Measurements from ENCODE around the gene PRDX2.
"Not testable (repeated sequence)": the region's sequence is repeated elsewhere in the genome, so short reads cannot be mapped to it uniquely, and the experiment has no call there.

PRDX2 gene

GRCh38 chr19:12801466-12802266, at the start of gene PRDX2, which contains the start of gene THSD8:
PRDX2 (minus strand) TSS chr19:12801800; CDS start chr19:12801261, 539 bp downstream.
THSD8 (plus strand) TSS chr19:12802069; CDS start chr19:12802072, 3 bp downstream.
- peak; percentile 42 for DNase-seq (ENCODE audit: low read depth, low spot score)

- peak; percentile 69 for DNase-seq (ENCODE audit: low read depth, low spot score)
Observed at GRCh38 chr19:12847159-12848139, 45.8 kb upstream of the PRDX2 start.

- DNase-seq (ENCODE audit: low read depth, low spot score): not testable (repeated sequence)
Observed at GRCh38 chr19:12846613-12847012, 45.0 kb upstream of the PRDX2 start.

- DNase-seq (ENCODE audit: low read depth, low spot score): no peak
Observed at GRCh38 chr19:12843999-12844732, 42.6 kb upstream of the PRDX2 start.

- no peak for DNase-seq (ENCODE audit: low read depth, low spot score)
Observed at GRCh38 chr19:12843328-12843727, 41.7 kb upstream of the PRDX2 start.

GRCh38 chr19:12842511-12842910, 40.9 kb upstream of the PRDX2 start:
- DNase-seq (ENCODE audit: low read depth, low spot score): no peak

GRCh38 chr19:12841094-12841493, 39.5 kb upstream of the PRDX2 start:
- no peak for DNase-seq (ENCODE audit: low read depth, low spot score)

- DNase-seq (ENCODE audit: low read depth, low spot score): no peak
Observed at GRCh38 chr19:12840091-12841079, 38.8 kb upstream of the PRDX2 start.

- no peak for DNase-seq (ENCODE audit: low read depth, low spot score)
Observed at GRCh38 chr19:12838886-12839756, 37.5 kb upstream of the PRDX2 start.

GRCh38 chr19:12838182-12838885, 36.7 kb upstream of the PRDX2 start, which contains the start of gene MAST1:
MAST1 (plus strand) TSS chr19:12838515; CDS start chr19:12838573, 58 bp downstream.
- no peak for DNase-seq (ENCODE audit: low read depth, low spot score)

GRCh38 chr19:12837225-12837624, 35.6 kb upstream of the PRDX2 start:
- DNase-seq (ENCODE audit: low read depth, low spot score): no peak

GRCh38 chr19:12836529-12836863, 34.9 kb upstream of the PRDX2 start:
- no peak for DNase-seq (ENCODE audit: low read depth, low spot score)

- DNase-seq (ENCODE audit: low read depth, low spot score): no peak
Observed at GRCh38 chr19:12834976-12835757, 33.6 kb upstream of the PRDX2 start.

GRCh38 chr19:12834566-12834943, 33.0 kb upstream of the PRDX2 start, which contains the start of gene RTBDN:
RTBDN (minus strand) TSS chr19:12834579; CDS start chr19:12829979, 4,600 bp downstream.
- DNase-seq (ENCODE audit: low read depth, low spot score): no peak

- no peak for DNase-seq (ENCODE audit: low read depth, low spot score)
Observed at GRCh38 chr19:12833738-12834565, 32.4 kb upstream of the PRDX2 start.

GRCh38 chr19:12833418-12833737, 31.8 kb upstream of the PRDX2 start:
- DNase-seq (ENCODE audit: low read depth, low spot score): no peak

- DNase-seq (ENCODE audit: low read depth, low spot score): no peak
Observed at GRCh38 chr19:12828494-12828893, 26.9 kb upstream of the PRDX2 start.

Measured in activated naive CD8-positive, alpha-beta T cell treated with anti-CD3 and anti-CD28 coated beads, Interleukin-2, amount 50 U/mL, for 16 hours (primary cell).